ENCODE results near the gene MEPCE. TPM values are rescaled to one million over a fixed set of nuclear protein-coding genes. Genes with fewer than 3 reads are reported as not detected.

Gene MEPCE
- total RNA-seq, 1 donor from 2014 or later, result 25.8 TPM

DNA sequence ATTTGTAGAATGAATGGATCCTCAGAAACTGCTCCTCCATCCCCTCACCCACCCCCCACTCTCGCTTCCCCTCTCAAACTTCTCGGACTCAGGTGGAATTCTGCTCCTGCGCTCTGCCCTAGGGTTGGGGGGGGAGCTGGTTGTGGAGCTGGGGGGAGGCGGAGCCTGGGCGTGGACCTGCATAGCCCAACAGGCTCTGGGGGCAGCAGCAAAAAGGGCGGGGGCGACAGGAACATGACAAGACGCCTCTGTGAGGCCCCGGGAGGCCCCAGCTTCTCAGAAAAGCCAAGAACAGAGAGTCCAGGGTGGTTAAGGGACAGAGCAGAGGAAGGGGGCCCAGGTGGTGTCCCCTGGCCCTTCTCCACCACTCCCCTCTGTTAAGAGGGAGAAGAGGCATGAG is 45.9 kb downstream of the MEPCE start:
- DNase-seq, result peak; percentile 79

DNA sequence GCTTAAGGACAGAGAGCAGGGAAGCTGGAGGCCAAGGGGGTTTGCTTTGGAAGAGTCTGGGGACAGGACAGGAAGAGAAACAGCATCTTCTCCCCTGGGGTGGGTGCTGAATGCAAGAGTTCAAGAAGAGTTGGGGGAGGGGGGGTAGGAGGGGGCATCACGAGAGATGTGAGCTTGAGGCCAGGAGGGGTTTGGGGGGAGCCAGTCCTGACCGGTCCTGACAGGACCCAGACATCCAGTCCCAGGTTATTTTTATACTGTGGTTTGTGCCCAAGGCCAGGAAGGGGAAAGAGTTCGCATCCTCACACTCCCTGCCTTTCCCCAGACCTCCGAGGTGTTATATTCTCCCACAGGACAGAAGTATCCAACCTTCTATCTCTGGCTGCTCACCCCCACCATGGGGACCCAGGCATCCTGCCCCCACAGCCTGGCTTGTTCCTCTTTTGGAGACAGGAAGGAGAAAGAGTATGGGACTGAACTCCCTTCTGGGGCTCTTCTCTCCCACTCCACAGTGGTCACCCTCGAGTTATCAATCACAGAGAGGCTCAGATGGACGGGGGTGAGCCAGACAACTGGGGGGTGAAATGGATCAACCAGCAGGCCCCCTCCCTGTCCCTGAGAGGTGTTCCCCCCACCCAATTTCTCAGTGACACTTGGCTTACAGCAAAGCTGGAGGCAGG is 46.6 kb downstream of the MEPCE start:
- intact Hi-C loops (cut with micrococcal nuclease), result no loop called here
- DNase-seq, result no peak
- peak; percentile 44 for ATAC-seq

More for the DNA sequence above, 45.9 kb downstream of the MEPCE start:
- ATAC-seq, result peak; percentile 13
- intact Hi-C loops (cut with micrococcal nuclease), result no loop called here

DNA sequence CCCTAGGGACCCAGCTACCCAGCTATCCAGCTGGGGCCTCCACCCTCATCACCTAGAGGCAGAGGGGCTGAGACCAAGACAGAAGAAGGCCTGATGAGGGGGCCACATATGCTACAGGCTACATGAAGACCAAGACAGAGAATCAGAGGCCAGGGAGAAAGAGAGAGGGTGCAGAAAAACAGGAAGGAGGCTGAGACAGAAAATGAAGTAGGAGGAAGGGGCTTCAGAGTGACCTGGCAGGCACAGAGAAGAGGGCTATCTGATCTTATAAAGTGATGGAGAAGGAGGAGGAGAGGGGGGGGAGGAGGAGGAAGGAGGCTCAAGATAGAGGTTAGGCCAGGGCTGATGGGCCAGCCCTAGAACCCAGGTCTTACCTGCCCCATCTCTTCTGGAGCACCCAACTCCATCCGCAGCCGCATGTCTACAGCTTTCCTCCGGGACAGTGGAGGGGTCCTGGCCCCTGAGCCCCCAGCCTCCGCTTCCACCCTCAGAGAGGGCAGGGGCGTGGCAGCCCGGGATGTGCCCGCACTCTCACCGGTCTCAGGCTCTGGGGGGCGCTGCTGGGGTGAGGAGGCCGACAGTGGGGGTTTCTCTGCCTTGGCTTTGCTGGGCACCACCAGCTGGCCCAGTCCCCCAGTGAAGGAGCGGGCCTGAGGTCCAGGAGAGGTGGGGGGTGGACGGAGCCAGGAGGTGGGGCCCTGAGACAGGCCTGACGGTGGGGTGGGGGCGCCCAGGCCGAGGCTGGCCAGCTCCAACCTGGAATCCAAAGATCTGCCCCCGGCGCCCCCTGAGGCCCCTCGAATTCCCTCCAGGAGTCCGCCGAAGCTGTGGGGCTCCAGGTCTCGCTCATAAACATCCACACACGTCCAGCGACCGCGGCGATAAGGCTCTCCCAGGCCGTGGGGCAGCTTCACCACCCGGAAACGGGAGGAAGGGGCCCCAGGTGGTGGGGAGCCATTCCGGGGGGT is 47.6 kb downstream of the MEPCE start:
- DNase-seq, result no peak
- intact Hi-C loops (cut with micrococcal nuclease), result no loop called here

DNA sequence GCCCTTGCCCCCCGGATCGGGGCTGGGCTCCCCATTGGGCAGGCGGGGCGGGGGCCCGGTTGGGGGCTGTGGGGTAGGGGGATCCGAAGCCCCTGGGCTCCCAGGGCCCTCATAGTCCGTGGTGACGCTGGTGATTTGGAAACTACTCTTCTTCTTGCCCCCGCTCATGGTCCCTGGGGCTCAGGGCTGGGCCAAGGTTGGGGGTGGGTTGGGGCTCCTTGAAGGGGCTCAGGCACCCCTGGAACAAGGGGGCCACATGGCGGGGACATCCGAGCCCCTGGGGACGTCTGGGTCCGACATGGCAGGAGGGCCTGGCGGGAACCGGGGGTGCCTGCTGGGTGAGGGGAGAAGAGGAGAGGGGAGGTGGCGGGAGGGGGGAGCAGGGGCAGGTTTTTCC is 48.2 kb downstream of the MEPCE start:
- ATAC-seq, result no peak
- intact Hi-C loops (cut with micrococcal nuclease), result no loop called here
- DNase-seq, result no peak

More for the DNA sequence above, 47.6 kb downstream of the MEPCE start:
- ATAC-seq, result no peak

DNA sequence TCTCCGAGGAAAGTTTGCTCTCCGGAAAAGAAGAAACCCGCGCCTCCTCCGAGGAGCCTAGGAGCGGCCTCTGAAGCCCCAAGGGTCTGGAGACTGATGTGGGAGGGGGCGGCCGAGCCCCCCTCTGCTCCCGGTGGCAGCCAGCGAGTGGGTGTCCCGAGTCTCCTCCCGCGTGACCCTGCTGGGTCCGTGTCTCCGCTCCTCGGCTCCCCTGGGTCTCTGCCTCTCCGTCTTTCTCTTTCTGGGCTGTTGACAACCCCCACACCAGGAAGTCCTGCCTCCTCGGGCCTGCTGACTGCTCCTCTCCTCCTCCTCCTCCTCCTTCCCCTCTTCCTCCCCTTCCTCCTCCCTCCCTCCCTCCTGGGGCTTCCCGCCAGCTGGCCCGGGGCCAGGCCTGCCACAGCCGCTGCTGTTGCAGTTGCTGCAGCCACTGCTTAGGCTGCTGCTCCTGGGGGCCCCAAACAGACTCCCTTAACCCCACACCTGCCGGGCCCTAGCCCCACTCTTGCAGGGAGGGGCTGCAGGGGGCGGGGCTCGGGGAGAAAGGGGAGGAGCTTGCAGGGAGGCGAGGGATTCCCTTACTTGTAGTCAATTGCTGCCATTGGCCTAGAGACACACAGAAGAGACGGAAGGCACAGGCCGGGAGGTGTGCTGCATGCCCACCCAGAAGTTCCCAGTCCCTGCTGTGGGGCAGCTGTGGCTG is 49.5 kb downstream of the MEPCE start, which contains the start of gene TSC22D4:
TSC22D4 (minus strand) TSS at position 257 of the 703 bp plus-strand sequence. CDS start 1,176 bp downstream, outside the sequence.
- ATAC-seq (peak; percentile 90), DNase-seq (peak; percentile 97)
- intact Hi-C loops (cut with micrococcal nuclease), result no loop called here

DNA sequence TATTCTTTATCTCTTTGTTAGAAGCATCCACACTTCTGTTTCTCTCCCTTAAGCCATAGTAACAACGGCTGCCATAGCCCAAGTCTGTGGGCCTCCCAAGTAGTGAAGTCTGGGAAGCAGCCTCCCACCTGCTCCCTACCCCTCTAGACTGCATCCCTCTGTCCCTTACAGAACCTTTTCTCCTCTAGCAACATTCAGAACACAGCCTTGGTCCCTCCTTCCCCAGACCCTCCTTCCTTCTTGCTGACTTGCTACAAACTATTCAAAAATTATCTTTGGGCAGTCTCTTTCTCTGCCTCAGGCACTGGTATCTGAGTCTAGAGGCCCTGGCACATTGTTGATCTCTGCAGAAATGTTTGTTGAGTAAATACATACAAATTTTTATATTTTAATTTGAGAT is 51.8 kb downstream of the MEPCE start:
- intact Hi-C loops (cut with micrococcal nuclease), result loop anchor here (5.0 kb wide), 1 partner anchor 66 kb away; no protein-coding TSS in a partner anchor
- DNase-seq, result no peak
- ATAC-seq, result no peak

DNA sequence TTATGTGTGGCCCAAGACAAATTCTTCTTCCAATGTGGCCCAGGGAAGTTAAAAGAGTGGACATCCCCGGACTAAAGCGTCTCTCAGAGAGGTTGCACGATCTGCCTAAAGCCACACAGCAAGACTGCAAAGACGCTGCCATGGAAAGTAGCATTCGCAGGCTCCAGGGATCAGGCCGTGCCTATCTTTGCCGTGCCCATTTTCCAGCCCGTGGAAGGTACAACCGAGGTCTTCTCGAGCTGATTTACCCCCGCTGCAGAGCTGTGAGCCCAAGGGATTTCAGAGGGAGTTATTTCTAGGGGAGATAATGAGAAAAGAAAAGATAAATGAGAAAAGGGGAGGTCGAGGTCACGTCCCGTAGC is 53.1 kb downstream of the MEPCE start:
- DNase-seq (no peak), ATAC-seq (no peak)
- intact Hi-C loops (cut with micrococcal nuclease), result loop anchor here (5.0 kb wide), 1 partner anchor 65 kb away; no protein-coding TSS in a partner anchor

DNA sequence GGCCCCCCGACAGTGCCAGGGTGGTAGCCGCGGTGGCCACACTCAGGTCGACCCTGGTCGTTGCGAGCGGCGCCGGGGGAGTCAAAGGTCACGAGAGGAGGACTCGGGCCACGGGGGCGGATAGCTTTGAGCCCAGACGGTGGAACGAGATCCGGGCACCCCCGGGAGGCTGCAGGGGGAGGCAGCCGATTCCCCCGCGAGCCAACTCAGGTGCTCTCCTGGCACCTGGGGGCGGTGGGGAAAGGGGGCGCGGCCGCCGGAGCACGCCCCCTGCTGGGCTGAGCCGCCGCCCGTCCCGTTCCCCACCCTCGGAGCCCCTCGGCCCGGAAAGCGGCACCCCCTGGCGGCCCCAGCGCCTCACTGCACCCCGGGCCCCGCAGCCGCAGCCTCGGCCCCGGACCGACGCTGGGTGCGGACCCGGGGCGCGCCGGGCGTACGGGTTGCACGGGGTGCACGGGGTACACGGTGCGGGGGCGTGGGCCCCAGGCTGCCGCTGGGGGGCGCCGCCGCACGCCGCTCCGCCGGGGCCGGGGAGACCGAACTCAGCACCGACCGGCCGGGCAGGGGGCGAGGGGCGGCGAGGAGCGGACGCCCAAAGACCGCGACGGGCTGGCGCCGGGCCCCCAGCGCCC is 53.6 kb downstream of the MEPCE start:
- ATAC-seq, result peak; percentile 50
- intact Hi-C loops (cut with micrococcal nuclease), result loop anchor here (5.0 kb wide), 1 partner anchor 64 kb away; no protein-coding TSS in a partner anchor
- DNase-seq, result peak; percentile 86

Other genes starting within 250 kb of the MEPCE start
- gene PVRIG, start 209.9 kb upstream of the MEPCE start, total RNA-seq, result not detected
- gene SPDYE3, start 122.1 kb upstream of the MEPCE start, total RNA-seq, result not detected
- 10.9 TPM for gene PILRB, start 71.7 kb upstream of the MEPCE start, total RNA-seq
- gene PILRA, start 56.3 kb upstream of the MEPCE start, total RNA-seq, result 3.2 TPM
- gene ZCWPW1, start 1.1 kb upstream of the MEPCE start, total RNA-seq, result 4.2 TPM
- 10.3 TPM for gene PPP1R35, start 6.7 kb downstream of the MEPCE start, total RNA-seq
- 0.32 TPM for gene SPACDR, start 34.4 kb downstream of the MEPCE start, total RNA-seq
- 51.1 TPM for gene TSC22D4, start 49.4 kb downstream of the MEPCE start, total RNA-seq
- gene NYAP1, start 54.1 kb downstream of the MEPCE start, total RNA-seq, result 0.32 TPM
- 24.7 TPM for gene AGFG2, start 109.4 kb downstream of the MEPCE start, total RNA-seq
- gene SAP25, start 144.1 kb downstream of the MEPCE start, total RNA-seq, result 0.77 TPM
- gene LRCH4, start 156.3 kb downstream of the MEPCE start, total RNA-seq, result 27.3 TPM
- 0.77 TPM for gene FBXO24, start 156.5 kb downstream of the MEPCE start, total RNA-seq
- 40.4 TPM for gene PCOLCE, start 172.5 kb downstream of the MEPCE start, total RNA-seq
- 9.1 TPM for gene MOSPD3, start 182.7 kb downstream of the MEPCE start, total RNA-seq
- not detected for gene TFR2, start 211.7 kb downstream of the MEPCE start, total RNA-seq
- not detected for gene ACTL6B, start 226.6 kb downstream of the MEPCE start, total RNA-seq
- gene GNB2, start 243.9 kb downstream of the MEPCE start, total RNA-seq, result 112 TPM